ENCODE measurements around the gene PLTP. TPM values are rescaled to one million over a fixed set of nuclear protein-coding genes. Genes with fewer than 3 reads are reported as not detected.

The PLTP gene
- total RNA-seq, 1 donor from 2014 or later, result 292 TPM

DNA sequence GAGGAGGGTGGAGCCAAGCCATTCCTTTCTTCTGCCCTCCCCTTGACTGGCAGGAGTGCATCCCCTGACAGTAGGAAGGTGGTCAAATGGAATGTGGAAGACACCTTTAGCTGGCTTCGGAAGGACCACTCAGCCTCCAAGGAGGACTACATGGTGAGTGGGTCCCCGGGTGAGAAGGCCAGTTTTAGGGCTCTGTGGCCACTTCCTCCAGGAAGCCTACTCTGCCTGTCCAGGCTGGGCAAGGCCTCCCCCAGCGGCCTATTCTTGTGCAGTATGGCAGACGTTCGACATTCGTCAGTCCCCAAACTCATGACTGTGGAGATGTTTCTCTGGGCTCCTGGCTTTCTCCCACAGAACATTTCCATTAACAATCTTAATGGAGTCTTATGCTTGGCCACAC lies 31.7 kb upstream of the PLTP start:
- intact Hi-C loops (cut with DNase I), result no loop called here
- H3K36me3 ChIP-seq, result peaks cover 8 to 96% of the 10 kb centered on the region in 2 donors

DNA sequence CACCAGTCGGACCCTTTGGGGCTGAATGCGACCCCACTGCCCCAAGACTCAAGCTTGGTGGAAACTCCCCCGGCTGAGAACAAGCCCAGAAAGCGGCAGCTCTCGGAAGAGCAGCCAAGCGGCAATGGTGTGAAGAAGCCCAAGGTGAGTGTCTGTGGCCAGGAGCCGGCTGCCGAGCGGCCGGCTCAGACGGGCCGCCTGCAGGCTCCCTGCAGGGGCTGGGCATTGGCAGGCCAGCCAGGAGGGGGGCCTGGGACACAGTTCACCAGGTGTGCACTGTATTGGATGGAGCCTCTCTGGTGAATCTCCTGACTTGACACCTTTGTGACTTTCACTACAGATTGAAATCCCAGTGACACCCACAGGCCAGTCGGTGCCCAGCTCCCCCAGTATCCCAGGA lies 28.5 kb upstream of the PLTP start:
- H3K36me3 ChIP-seq, result peaks cover 8 to 80% of the 10 kb centered on the region in 2 donors

More for the DNA sequence above, 31.7 kb upstream of the PLTP start:
- Histone ChIP-seq H3K9me3 (no peaks in the 10 kb centered on the region), H3K4me3 (no peak overlapping the region), H3K4me1 (peaks cover 22% of the 10 kb centered on the region), H3K27ac (no peak overlapping the region), H3K27me3 (no peaks in the 10 kb centered on the region)
- no peak for DNase-seq (ENCODE audit: extremely low spot score in 2 of 2)
- TF ChIP-seq, protein P1, sequence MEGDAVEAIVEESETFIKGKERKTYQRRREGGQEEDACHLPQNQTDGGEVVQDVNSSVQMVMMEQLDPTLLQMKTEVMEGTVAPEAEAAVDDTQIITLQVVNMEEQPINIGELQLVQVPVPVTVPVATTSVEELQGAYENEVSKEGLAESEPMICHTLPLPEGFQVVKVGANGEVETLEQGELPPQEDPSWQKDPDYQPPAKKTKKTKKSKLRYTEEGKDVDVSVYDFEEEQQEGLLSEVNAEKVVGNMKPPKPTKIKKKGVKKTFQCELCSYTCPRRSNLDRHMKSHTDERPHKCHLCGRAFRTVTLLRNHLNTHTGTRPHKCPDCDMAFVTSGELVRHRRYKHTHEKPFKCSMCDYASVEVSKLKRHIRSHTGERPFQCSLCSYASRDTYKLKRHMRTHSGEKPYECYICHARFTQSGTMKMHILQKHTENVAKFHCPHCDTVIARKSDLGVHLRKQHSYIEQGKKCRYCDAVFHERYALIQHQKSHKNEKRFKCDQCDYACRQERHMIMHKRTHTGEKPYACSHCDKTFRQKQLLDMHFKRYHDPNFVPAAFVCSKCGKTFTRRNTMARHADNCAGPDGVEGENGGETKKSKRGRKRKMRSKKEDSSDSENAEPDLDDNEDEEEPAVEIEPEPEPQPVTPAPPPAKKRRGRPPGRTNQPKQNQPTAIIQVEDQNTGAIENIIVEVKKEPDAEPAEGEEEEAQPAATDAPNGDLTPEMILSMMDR (IDR thresholded peaks at IDR 0.05), result no peak
- TF ChIP-seq POLR2AphosphoS5 (IDR thresholded peaks at IDR 0.05; ENCODE audit: insufficient read depth in 1 of 2, low read depth in 1 of 2) (no peak), POLR2A (IDR thresholded peaks at IDR 0.05) (no peak)

DNA sequence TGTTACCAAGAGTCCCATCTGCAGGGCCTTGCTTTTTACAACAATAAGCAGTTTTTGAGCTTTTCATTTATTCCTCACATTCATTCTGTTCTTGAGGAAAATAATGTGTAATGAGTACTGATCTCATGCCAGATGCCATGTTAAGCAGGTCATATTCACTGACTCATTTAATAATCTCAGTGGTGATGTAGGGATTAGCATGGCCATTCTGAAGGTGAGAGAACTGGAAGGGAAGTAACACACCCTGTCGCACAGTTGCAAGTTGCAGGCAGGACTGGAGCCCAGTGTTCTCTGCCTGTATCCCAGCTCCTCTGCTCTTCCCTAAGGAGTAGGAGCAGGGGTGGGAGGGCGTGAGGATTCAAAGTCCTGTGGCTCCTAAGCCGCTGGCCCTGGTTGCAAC lies 28.1 kb upstream of the PLTP start:
- Histone ChIP-seq H3K27ac (no peak overlapping the region), H3K4me3 (no peak overlapping the region), H3K9me3 (no peaks in the 10 kb centered on the region), H3K4me1 (peaks cover 18% of the 10 kb centered on the region), H3K36me3 (peaks cover 8 to 76% of the 10 kb centered on the region in 2 donors), H3K27me3 (no peaks in the 10 kb centered on the region)
- intact Hi-C loops (cut with DNase I), result no loop called here
- DNase-seq (ENCODE audit: extremely low spot score in 2 of 2), result no peak
- TF ChIP-seq POLR2A (IDR thresholded peaks at IDR 0.05) (no peak), POLR2AphosphoS5 (IDR thresholded peaks at IDR 0.05; ENCODE audit: insufficient read depth in 1 of 2, low read depth in 1 of 2) (no peak)
- TF ChIP-seq, protein P1 (IDR thresholded peaks at IDR 0.05), result no peak

More for the DNA sequence above, 28.5 kb upstream of the PLTP start:
- no peak overlapping the region for H3K27ac ChIP-seq
- H3K4me1 ChIP-seq, result peaks cover 18% of the 10 kb centered on the region
- H3K9me3 ChIP-seq, result no peaks in the 10 kb centered on the region
- no peak for TF ChIP-seq POLR2AphosphoS5 (IDR thresholded peaks at IDR 0.05; ENCODE audit: insufficient read depth in 1 of 2, low read depth in 1 of 2)
- TF ChIP-seq, protein P1 (IDR thresholded peaks at IDR 0.05), result no peak
- no peak for TF ChIP-seq POLR2A (IDR thresholded peaks at IDR 0.05)
- intact Hi-C loops (cut with DNase I), result no loop called here
- H3K4me3 ChIP-seq, result no peak overlapping the region
- no peak for DNase-seq (ENCODE audit: extremely low spot score in 2 of 2)
- no peaks in the 10 kb centered on the region for H3K27me3 ChIP-seq

DNA sequence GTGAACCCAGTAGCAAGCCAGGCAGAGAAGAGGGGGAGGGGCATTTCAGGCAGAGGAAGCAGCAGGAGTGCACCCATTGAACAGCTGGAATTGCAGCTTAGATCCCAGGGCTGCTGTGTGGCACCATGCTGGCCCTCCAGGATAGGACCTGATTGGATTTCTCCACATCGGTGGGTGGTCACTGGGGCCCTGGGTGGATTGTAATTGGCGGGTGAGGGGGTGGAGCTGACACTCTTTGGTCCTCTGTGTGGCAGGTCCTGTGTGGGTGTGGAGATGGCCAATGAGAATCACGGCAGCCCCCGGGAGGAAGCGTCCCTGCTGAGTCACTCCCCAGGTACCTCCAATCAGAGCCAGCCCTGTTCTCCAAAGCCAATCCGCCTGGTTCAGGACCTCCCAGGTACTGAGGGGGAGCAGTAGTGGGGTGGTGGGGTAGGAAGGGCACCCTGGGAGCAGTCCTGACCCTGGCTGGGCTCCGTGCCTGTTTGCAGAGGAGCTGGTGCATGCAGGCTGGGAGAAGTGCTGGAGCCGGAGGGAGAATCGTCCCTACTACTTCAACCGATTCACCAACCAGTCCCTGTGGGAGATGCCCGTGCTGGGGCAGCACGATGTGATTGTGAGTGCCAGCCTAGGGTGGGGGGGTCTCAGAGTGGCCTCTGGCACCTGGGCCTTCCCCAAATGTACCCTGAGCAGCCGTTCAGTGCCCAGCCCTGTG lies 26.9 kb upstream of the PLTP start:
- Histone ChIP-seq H3K4me3 (no peak overlapping the region), H3K4me1 (peaks cover 20% of the 10 kb centered on the region), H3K27ac (no peak overlapping the region), H3K36me3 (peaks cover 8 to 64% of the 10 kb centered on the region in 2 donors), H3K27me3 (no peaks in the 10 kb centered on the region), H3K9me3 (no peaks in the 10 kb centered on the region)
- no peak for DNase-seq (ENCODE audit: extremely low spot score in 2 of 2)
- intact Hi-C loops (cut with DNase I), result no loop called here
- TF ChIP-seq, protein P1 (IDR thresholded peaks at IDR 0.05), result no peak
- no peak for TF ChIP-seq POLR2A (IDR thresholded peaks at IDR 0.05)
- TF ChIP-seq POLR2AphosphoS5 (IDR thresholded peaks at IDR 0.05; ENCODE audit: insufficient read depth in 1 of 2, low read depth in 1 of 2), result no peak

DNA sequence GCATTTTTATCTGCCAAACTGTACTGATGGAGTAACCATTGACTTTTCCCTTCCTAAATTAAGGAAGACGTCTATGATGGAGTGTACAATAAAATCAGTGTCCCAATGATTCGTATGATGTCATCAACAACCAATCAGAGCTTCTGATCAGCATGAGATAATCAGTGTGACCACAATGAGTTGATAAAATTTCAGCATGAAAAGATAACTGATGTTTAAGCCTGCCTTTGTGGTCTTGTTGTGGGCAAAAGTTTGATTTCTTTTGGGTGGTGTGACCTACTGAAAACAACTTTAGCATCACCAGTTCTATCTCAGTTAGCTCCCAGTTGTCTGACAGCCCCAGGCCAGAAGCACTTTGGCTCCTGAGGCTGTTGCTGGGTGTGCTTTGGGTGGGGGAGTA lies 25.8 kb upstream of the PLTP start:
- Histone ChIP-seq H3K36me3 (peaks cover 4 to 53% of the 10 kb centered on the region in 2 donors), H3K27ac (no peak overlapping the region)
- intact Hi-C loops (cut with DNase I), result no loop called here

More for the DNA sequence above, 25.8 kb upstream of the PLTP start:
- Histone ChIP-seq H3K4me1 (peaks cover 30% of the 10 kb centered on the region), H3K4me3 (no peak overlapping the region), H3K9me3 (no peaks in the 10 kb centered on the region), H3K27me3 (no peaks in the 10 kb centered on the region)
- no peak for DNase-seq (ENCODE audit: extremely low spot score in 2 of 2)
- TF ChIP-seq, protein P1 (IDR thresholded peaks at IDR 0.05), result no peak
- no peak for TF ChIP-seq POLR2AphosphoS5 (IDR thresholded peaks at IDR 0.05; ENCODE audit: insufficient read depth in 1 of 2, low read depth in 1 of 2)
- TF ChIP-seq POLR2A (IDR thresholded peaks at IDR 0.05), result no peak

Measured in vagina (tissue), 2 donors.